HT-29 (cell line): ENCODE measurements around the gene DPEP1. TPM values are rescaled to one million over a fixed set of nuclear protein-coding genes. Genes with fewer than 3 reads are reported as not detected.
"Not testable (repeated sequence)": the region's sequence is repeated elsewhere in the genome, so short reads cannot be mapped to it uniquely, and the experiment has no call there.

Experiments used
- DNase-seq: peaks from one replicate; pipeline ENCODE4 v3.0.0-alpha.2; 2015; ENCODE audit warnings: low spot score
- total RNA-seq: library from RNA; depleted of rRNA; stranded (reverse); fragments of >200 nt; shearing (Covaris generic); gene quantifications from 2 replicates; pipeline ENCODE4 v1.2.3, GENCODE V29; 2014

Gene DPEP1
- total RNA-seq, 1 experiment from 2014 or later: 81.5 TPM

DNA sequence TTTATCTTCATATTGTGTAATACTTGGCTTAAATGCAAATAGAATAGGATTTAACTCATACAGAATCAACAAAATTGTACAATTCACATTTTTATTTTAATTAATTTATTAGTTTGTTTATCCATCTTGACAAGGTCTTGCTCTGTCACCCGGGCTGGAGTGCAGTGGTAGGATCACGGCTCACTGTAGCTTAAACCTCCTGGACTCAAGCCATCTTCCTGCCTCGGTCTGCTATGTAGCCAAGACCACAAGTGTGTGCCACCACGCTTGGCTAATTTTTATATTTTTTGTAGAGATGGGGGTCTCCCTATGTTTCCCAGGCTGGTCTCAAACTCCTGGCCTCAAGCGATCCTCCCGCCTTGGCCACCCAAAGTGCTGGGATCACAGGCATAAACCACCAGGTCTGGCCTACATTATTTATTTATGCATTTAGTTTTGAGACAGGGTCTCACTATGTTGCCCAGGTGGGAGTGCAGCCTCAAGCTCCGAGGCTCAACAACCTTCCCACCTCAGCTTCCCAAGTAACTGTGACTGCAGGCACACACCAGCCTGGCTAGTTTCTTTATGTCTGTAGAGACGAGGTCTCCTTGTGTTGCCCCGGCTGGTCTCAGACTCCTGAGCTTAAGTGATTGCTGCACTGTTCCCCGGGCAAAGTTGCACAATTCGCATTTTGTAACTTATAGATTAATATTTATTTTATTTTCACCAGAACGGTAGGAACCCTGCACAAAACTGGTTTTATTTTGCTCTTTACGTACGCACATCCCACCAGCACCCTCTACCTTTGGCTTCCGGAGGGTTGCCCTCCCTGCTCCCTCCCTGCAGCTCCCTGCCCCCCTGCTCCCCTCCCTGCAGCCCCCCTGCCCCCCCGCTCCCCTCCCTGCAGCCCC, 4.9 kb downstream of the DPEP1 start:
- no peak for DNase-seq

DNA sequence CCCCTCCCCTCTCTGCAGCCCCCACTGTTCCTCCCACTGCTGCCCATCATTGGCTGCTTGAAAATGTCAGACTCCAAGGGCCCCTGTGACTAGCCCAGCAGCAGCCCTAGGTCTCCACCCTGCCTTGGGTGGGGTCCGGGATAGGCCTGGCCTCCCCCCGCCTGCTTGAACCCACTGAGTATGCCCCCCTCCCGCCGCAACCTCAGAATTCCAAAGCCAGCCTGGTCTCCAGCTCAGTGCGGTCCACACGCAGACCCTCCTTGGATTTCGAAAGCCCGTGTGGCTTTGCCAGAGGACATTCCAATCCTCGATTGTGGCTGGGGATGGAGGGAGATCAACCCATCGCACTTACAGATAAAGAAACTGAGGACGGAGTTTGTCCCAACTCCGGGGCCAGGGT, 6.4 kb downstream of the DPEP1 start:
- no peak for DNase-seq

DNA sequence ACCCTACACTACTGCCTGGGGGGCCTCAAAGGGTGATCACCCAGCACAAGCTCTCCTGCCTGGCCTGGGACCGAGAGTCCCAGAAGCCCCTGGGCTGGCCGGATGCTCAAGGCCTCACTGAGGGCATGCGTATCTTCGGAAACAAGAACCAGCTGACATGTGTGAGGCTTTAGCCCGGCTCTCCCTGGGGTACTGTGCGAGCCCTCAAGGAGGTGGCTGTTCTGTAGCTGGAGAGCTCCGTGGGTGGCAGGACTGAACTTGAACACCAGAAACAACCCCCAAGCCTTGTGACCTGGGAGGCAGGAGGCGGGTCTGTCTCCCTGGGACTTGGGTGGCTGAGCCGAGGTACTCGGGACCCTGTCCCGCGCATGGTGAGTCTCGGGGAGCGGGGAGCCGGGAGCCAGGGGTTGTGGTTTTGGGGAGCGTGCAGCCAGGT, 7.0 kb downstream of the DPEP1 start:
- DNase-seq: no peak

DNA sequence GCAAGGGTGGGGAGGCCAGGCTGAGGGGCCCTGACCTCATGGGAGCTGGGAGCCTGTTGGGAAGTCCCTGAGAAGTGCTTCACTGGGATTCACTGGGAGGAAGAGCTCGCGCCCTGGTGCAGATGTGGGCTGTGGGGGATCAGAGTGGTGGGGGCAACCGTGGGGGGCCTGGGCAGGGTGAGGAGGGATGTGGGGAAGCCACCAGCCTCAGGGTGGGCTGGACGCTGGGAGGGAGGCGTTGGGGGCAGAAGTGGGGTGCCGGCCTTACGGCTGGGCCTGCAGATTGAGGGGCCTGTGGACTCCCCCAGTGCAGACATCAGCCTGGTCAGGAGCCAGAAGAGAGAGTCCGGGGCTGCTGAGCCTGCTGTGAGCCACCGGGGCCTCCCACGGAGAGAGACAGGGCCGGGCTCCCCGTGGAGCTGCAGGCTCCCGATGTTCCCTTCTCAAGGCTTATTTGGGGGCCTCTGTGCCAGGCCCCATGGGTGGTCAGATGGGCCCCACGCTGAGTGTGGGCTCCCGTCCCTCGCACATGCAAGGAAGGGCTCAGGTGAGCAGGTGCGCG, 7.8 kb downstream of the DPEP1 start:
- no peak for DNase-seq

DNA sequence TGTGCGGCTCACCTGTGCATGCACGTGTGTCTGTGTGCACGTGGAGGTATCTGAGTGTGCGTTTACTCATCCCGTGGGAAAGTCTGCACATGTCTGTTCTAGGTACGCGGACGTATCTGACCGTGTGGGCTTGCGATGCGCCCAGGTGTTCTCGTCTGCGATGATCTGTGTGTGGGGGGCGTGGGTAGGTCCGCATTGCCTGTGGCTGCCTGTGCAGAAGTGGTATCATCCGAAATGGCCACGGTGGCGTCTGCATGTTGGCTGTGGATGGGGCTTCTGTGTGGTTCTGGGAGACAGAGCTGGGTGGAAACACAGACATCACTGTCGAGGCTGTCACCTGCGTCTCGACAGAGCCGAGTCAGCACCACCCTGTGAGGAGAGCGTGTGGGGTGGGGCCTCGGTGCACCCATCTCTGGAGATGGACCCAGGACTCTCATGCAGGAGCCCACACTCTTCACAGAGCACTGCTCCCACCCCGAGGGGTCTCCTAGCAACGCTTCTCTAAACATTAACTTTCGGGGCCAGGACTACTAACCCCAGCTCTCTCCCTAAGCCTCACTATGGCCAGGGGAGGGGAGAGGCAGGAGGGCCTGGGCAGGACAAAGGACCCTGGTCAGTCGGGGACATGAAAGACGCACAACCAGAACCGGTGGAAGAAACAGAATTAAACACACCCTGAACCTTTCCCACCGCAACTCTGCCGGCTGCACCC, 8.4 kb downstream of the DPEP1 start:
- DNase-seq: no peak

DNA sequence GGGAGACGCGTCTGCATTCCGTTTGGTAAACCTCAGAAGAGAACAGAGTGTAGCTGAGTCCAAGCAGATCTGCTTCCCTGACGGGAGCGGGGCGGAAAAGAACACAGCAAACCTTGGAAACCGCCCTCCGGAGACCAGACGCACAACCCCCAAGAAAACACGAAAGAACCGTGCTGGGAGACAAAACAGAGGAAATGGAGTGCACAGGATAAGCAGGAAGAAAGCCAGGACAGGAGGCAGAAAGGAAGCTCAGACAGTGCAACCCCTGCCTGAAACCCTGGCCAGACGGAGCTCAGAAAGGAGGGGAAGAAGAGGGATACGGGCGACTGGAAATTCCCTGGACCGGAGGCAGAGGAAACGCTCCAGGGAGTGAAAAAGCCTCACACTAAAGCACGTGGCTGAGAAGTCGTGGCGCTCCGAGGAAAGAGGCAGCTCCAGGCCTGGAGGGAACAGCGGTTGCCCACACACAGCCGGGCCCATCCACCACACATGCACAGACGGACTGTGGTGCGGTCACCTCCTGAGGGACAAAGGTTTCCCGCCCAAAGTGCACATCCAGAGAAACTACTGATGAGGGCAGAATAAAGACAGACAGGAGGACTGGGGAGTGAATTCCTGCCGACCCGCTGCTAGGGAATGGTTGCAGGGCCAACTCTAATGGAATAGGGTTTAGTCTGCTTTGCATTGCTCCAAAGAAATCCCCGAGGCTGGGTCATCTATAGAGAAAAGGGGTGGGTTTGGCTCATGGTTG, 10.2 kb downstream of the DPEP1 start:
- DNase-seq: no peak

DNA sequence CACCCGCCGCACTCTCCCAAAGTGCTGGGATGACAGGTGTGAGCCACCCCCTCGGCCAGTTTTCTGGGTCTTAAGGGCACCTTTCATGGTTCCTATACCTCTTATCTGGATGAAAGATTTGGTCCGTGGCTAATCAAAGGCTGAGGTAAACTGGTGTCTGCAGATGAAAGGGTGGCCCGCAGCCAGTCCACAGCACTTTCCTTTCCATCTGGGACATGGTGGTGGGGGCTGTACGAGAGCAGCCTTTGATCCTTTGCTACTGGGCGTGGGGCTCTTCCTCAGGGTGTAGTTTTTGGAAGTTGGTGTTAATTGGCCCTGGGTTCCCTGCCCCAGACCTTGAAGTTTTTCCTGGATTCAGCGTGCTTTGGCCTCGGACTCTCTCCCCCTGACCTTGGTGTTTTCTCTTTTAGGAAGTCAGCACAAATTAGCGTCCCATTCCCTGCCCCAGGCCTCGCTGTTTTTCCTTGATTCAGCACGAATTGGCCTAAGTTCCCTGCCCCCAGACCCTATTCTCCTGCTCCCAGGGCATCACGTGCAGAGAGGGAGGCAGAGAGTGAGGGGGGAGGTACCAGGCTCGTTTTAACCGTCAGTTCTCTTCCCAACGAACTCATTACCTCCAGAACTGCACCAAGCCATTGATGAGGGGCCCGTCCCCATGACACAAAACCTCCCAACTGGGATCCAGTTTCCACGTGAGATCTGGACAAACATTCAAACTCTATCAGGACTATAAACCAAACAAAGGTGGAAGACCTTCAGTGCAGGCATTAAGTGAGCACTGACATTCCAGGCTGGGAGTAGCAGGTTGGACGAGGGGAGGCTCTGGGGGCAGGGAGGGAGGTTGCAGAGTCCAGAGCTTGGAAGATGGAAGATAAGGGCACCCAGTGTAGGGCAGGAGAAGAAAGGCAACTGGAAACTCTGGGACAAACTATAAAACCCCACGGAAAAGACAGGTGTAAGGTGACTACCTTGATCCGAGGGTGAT, 11.6 kb downstream of the DPEP1 start:
- peak; percentile 47 for DNase-seq

DNA sequence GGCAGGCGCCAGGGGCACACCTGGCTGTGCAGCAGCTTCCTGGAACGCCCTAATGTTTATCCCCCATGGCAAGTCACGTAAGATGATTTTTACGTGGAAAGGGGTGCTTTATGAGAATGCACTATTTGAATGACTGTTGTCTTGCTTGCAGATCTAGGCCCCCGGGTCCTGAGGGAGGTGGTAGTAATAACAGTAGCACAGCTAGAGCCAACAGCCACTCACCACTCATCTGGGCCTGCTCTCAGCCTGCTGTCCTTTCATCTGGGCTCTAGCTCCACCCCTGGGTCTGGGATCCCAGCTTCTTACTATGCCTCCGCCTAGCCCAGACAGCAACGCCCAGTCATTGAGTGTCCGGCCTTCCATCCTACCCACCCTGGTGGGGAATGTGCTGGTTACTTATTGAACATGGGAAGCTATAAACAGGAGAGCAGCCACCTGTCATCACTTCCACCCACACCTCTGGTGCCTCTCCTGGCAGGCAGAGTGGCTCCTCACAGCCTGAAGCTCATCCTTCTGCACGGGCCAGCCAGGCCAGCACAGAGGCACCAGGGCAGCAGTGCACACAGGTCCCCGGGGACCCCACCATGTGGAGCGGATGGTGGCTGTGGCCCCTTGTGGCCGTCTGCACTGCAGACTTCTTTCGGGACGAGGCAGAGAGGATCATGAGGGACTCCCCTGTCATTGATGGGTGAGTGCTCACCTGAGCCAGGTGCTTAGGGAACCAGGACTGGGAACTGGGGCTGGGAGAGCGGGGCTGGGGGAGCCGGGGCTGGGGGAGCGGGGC, 16.6 kb downstream of the DPEP1 start:
- DNase-seq: peak; percentile 95

DNA sequence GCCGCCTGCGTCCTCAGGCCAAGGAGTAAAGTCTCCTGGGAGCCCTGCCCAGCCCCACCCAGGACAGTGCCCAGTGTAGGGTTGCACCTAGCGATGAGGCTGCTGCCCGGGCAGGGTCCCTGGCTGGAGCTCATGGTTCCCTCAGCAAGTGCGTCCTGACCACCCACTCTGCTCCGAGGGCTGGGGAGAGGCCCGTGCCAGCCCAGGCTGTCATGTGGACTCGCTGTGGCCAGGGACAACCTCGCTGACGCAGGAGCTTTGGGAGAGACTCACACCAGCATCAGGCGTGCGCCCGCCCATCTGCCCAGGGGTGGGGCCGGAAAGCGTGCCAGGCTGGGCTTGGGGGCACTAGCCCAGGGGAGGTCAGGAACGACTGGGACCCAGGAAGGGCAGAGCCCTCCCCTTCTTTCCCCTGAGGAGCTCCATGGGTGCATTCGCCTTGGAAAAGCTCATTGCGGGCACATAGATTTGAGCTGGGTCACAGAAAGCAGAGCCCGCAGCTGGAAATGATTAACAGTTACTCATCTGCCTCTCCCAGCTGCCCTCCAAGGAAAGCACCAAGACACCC, 19.7 kb downstream of the DPEP1 start:
- peak; percentile 49 for DNase-seq

DNA sequence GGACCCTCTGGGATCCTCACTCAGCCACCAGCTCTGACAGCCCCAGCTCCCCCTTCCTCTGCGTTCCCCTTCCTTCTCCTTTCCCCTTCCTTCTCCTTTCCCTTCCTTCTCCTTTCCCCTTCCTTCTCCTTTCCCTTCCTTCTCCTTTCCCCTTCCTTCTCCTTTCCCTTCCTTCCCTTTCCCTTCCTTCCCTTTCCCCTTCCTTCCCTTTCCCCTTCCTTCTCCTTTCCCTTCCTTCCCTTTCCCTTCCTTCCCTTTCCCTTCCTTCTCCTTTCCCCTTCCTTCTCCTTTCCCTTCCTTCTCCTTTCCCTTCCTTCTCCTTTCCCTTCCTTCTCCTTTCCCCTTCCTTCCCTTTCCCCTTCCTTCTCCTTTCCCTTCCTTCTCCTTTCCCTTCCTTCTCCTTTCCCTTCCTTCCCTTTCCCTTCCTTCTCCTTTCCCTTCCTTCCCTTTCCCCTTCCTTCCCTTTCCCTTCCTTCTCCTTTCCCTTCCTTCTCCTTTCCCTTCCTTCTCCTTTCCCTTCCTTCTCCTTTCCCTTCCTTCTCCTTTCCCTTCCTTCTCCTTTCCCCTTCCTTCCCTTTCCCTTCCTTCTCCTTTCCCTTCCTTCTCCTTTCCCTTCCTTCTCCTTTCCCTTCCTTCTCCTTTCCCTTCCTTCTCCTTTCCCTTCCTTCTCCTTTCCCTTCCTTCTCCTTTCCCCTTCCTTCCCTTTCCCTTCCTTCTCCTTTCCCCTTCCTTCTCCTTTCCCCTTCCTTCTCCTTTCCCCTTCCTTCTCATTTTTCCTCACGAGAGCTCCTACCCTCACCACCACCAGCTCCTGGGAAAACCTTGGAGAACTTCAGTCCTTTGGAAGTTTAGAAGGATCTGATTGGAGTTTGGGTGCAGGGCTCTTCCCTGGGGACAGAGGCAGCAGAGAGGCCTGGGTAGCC, 21.3 kb downstream of the DPEP1 start:
- not testable (repeated sequence) for DNase-seq

DNA sequence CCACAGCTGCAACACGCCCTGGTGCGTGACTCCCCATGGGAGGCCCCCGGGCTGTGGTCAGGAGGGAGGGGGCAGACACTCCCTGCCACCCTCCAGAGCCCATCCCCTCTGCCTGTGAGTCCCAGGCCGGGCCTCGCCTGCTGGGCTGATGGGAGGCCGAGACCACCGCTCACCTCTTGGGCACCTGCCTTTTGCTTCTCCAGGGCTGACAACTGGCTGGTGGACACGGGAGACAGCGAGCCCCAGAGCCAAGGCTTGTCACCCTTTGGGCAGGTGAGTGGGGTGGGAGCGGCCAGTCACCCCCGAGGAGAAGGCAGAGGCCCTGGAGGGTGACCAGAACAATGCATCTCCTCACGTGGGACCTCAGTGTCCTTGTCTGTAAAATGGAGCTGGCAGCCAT, 23.2 kb downstream of the DPEP1 start:
- DNase-seq: no peak

DNA sequence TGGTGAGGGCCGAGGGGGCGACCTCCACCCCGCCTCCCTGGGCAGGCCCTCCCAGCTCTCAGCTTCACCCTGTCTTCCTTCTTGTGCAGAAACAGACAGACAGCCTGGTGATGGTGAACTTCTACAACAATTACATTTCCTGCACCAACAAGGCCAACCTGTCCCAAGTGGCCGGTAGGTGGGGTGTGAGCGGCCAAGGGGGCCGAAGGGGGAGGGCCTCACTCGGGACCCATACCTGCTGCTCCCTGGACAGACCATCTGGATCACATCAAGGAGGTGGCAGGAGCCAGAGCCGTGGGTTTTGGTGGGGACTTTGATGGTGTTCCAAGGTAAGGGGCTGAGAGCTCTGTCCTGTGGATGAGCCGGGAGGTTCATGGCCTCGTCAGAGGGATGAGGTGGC, 23.9 kb downstream of the DPEP1 start:
- no peak for DNase-seq

DNA sequence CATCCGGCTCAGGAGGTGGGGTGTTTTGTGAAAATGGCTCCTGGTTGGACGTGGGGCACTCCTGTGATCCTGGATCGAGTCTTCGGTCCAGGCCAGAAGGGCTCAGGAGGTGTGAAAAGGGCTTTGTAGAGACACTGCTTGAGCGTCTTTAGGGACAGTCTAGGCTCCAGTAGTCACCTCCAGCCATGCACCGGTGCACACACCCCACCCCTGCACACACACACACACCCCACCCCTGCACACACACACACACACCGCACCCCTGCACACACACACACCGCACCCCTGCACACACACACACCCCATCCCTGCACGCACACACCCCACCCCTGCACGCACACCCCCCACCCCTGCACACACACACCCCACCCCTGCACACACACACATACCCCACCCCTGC, 25.0 kb downstream of the DPEP1 start:
- no peak for DNase-seq

DNA sequence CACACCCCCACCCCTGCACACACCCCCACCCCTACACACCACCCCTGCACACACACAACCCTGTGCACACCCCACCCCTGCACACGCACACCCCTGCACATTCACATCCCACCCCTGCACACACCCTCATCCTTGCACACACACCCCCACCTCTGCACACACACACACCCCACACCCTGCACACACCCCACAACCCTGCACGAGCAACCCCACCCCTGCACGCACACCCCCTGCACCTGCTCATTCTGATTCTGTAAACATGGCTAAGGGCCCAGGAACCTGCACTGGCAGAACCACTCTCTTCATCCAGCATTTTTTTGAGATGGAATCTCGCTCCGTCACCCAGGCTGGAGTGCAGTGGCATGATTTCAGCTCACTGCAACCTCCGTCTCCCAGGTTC, 25.9 kb downstream of the DPEP1 start:
- no peak for DNase-seq

DNA sequence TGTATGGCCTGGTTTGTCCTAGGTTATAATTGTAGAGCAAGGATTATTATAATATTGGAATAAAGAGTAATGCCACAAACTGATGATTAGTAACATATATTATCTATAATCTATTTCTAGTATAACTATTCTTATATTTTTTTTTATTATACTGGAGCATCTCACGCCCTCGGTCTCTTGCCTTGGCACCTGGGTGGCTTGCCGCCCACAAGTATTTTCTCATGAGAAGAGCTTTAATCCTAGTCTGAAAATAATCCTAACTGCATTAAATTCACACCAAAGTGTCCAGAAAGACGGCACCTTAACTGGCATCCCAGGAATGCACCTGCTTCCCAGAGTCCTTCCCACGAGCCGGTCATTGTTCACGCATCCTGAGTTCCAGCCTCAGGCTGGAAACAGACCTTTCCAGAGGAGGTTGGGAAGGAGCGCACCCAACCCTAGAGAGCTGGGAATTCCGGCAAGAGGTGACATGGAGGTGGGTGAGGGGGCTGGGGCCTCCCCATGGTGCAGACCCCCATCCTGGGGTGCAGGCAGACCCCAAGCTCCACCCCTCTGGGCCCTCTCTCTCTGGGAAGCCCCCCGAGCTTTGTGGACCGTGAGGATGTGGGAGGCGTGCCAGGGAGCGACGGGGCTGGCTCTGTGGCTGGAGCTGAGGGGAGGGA, 28.1 kb downstream of the DPEP1 start:
- no peak for DNase-seq

DNA sequence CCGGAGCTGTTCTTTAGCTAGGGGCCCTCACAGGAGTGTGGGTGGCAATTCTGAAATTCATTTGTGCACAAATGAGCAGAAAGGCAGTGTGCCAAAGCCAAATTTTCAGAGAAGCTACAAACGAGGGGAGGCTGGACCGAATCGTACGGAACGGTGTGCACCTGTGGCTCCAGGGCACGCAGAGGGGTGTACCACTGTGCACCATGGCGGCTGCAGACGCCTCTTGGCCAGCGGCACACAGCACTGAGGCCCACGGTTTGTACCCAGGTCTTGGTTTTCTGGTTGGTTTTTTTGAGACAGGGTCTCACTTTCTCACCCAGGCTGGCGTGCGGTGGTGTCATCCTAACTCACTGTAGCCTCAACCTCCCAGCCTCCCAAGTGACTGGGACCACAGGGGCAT, 29.1 kb downstream of the DPEP1 start:
- DNase-seq: no peak

DNA sequence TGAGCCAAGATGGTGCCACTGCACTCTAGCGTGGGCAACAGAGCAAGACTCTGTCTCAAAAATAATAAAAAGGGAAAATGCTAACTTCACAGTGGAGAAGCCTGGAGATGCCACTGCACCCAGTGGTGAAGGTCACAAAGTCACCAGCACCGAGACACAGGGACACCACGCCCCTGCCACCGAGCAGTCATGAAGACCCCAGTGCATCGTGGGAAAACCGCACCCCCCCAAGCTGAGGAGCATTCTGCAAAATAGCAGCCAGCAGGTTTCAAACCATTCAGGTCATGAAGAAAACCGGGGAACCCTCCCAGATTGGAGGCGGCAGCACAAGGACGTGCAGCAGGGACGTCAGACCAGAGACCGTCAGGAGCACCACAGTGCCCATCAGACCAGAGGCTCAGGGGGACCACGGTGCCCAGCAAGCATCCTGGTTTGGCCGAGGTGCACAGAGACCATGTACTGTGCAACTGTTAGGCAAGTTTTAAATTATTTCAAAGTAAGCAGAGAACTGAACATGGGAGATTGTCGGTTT, 30.4 kb downstream of the DPEP1 start:
- no peak for DNase-seq

DNA sequence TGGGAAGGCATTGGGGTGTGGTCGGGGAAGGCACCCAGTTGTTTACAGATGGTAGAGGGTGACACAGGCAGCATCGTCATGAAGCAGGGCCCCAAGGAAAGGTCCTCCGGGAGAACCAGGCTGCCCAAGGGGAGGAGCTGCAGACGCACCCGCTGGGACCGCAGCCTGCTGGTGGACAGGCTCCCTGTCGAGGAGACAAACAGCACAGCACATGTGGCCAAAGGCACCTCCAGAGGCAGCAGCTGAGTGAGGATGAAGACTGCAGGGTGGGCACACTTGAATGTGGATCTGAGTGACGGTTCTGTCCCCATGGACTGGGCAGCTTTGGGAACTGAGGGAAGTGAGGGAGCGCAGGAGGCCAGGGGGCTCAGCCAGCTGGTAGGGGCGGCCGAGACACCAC, 31.7 kb downstream of the DPEP1 start:
- no peak for DNase-seq
